ENCODE results near the gene EHD4. TPM values are rescaled to one million over a fixed set of nuclear protein-coding genes. Genes with fewer than 3 reads are reported as not detected.

EHD4 gene
- 22.0 and 22.2 TPM in 2 replicates for total RNA-seq (2014; rRNA removed; shearing (Covaris generic))

GRCh38 chr15:41972253-41973242 is at the start of gene EHD4:
Gene EHD4 (minus strand): TSS chr15:41972557. CDS start chr15:41972494, 63 bp downstream.
- Histone ChIP-seq H3K27me3 (ENCODE audit: control insufficient read depth, insufficient read depth, low read length) (no peaks in the 10 kb centered on the region), H3K4me3 (ENCODE audit: insufficient read depth, low read depth, low read length) (peak within 1 kb of the TSS; percentile 99), H3K36me3 (replicated peaks; ENCODE audit: control insufficient read depth, insufficient read depth, low read length) (no peaks in the 10 kb centered on the region)
- DNase-seq: peak; percentile 97

GRCh38 chr15:42021593-42021992 is 49.2 kb upstream of the EHD4 start:
- DNase-seq: no peak
- Histone ChIP-seq H3K4me3 (ENCODE audit: insufficient read depth, low read depth, low read length) (no peak overlapping the region), H3K27me3 (ENCODE audit: control insufficient read depth, insufficient read depth, low read length) (no peaks in the 10 kb centered on the region), H3K36me3 (replicated peaks; ENCODE audit: control insufficient read depth, insufficient read depth, low read length) (no peaks in the 10 kb centered on the region)

GRCh38 chr15:42020713-42021273 is 48.4 kb upstream of the EHD4 start, which contains the start of gene PLA2G4E:
Gene PLA2G4E (minus strand): TSS chr15:42021042. CDS start chr15:42021030, 12 bp downstream.
- no peaks in the 10 kb centered on the region for H3K36me3 ChIP-seq (replicated peaks; ENCODE audit: control insufficient read depth, insufficient read depth, low read length)
- no peak within 1 kb of the TSS for H3K4me3 ChIP-seq (ENCODE audit: insufficient read depth, low read depth, low read length)
- DNase-seq: no peak
- no peaks in the 10 kb centered on the region for H3K27me3 ChIP-seq (ENCODE audit: control insufficient read depth, insufficient read depth, low read length)

- no peak overlapping the region for H3K4me3 ChIP-seq (ENCODE audit: insufficient read depth, low read depth, low read length)
- H3K36me3 ChIP-seq (replicated peaks; ENCODE audit: control insufficient read depth, insufficient read depth, low read length): no peaks in the 10 kb centered on the region
- DNase-seq: no peak
- H3K27me3 ChIP-seq (ENCODE audit: control insufficient read depth, insufficient read depth, low read length): no peaks in the 10 kb centered on the region
Observed at GRCh38 chr15:42018306-42019224, 46.2 kb upstream of the EHD4 start.

GRCh38 chr15:42016971-42017370 is 44.6 kb upstream of the EHD4 start:
- Histone ChIP-seq H3K36me3 (replicated peaks; ENCODE audit: control insufficient read depth, insufficient read depth, low read length) (no peaks in the 10 kb centered on the region), H3K27me3 (ENCODE audit: control insufficient read depth, insufficient read depth, low read length) (no peaks in the 10 kb centered on the region), H3K4me3 (ENCODE audit: insufficient read depth, low read depth, low read length) (no peak overlapping the region)
- DNase-seq: no peak

GRCh38 chr15:42014406-42014805 is 42.0 kb upstream of the EHD4 start:
- DNase-seq: no peak
- Histone ChIP-seq H3K36me3 (replicated peaks; ENCODE audit: control insufficient read depth, insufficient read depth, low read length) (no peaks in the 10 kb centered on the region), H3K27me3 (ENCODE audit: control insufficient read depth, insufficient read depth, low read length) (no peaks in the 10 kb centered on the region), H3K4me3 (ENCODE audit: insufficient read depth, low read depth, low read length) (no peak overlapping the region)

GRCh38 chr15:42012928-42013482 is 40.6 kb upstream of the EHD4 start:
- Histone ChIP-seq H3K36me3 (replicated peaks; ENCODE audit: control insufficient read depth, insufficient read depth, low read length) (no peaks in the 10 kb centered on the region), H3K27me3 (ENCODE audit: control insufficient read depth, insufficient read depth, low read length) (no peaks in the 10 kb centered on the region)
- no peak for DNase-seq

GRCh38 chr15:42012241-42012640 is 39.9 kb upstream of the EHD4 start:
- no peak overlapping the region for H3K4me3 ChIP-seq (ENCODE audit: insufficient read depth, low read depth, low read length)
- no peaks in the 10 kb centered on the region for H3K36me3 ChIP-seq (replicated peaks; ENCODE audit: control insufficient read depth, insufficient read depth, low read length)
- DNase-seq: no peak
- H3K27me3 ChIP-seq (ENCODE audit: control insufficient read depth, insufficient read depth, low read length): no peaks in the 10 kb centered on the region

More at GRCh38 chr15:42012928-42013482, 40.6 kb upstream of the EHD4 start:
- no peak overlapping the region for H3K4me3 ChIP-seq (ENCODE audit: insufficient read depth, low read depth, low read length)

GRCh38 chr15:42011074-42011473 is 38.7 kb upstream of the EHD4 start:
- H3K27me3 ChIP-seq (ENCODE audit: control insufficient read depth, insufficient read depth, low read length): no peaks in the 10 kb centered on the region
- H3K4me3 ChIP-seq (ENCODE audit: insufficient read depth, low read depth, low read length): no peak overlapping the region
- no peak for DNase-seq
- no peaks in the 10 kb centered on the region for H3K36me3 ChIP-seq (replicated peaks; ENCODE audit: control insufficient read depth, insufficient read depth, low read length)

- no peak overlapping the region for H3K4me3 ChIP-seq (ENCODE audit: insufficient read depth, low read depth, low read length)
- H3K27me3 ChIP-seq (ENCODE audit: control insufficient read depth, insufficient read depth, low read length): no peaks in the 10 kb centered on the region
- no peaks in the 10 kb centered on the region for H3K36me3 ChIP-seq (replicated peaks; ENCODE audit: control insufficient read depth, insufficient read depth, low read length)
- no peak for DNase-seq
Observed at GRCh38 chr15:42010434-42010833, 38.1 kb upstream of the EHD4 start.

GRCh38 chr15:42009474-42009873 is 37.1 kb upstream of the EHD4 start:
- Histone ChIP-seq H3K36me3 (replicated peaks; ENCODE audit: control insufficient read depth, insufficient read depth, low read length) (no peaks in the 10 kb centered on the region), H3K27me3 (ENCODE audit: control insufficient read depth, insufficient read depth, low read length) (no peaks in the 10 kb centered on the region; the same call in 1 of the 2 replicates), H3K4me3 (ENCODE audit: insufficient read depth, low read depth, low read length) (no peak overlapping the region)
- no peak for DNase-seq

- DNase-seq: no peak
- Histone ChIP-seq H3K27me3 (ENCODE audit: control insufficient read depth, insufficient read depth, low read length) (no peaks in the 10 kb centered on the region; the same call in 1 of the 2 replicates), H3K36me3 (replicated peaks; ENCODE audit: control insufficient read depth, insufficient read depth, low read length) (no peaks in the 10 kb centered on the region), H3K4me3 (ENCODE audit: insufficient read depth, low read depth, low read length) (no peak overlapping the region)
Observed at GRCh38 chr15:42009022-42009421, 36.7 kb upstream of the EHD4 start.

- no peak for DNase-seq
- H3K27me3 ChIP-seq (ENCODE audit: control insufficient read depth, insufficient read depth, low read length): no peaks in the 10 kb centered on the region; the same call in 1 of the 2 replicates
- no peaks in the 10 kb centered on the region for H3K36me3 ChIP-seq (replicated peaks; ENCODE audit: control insufficient read depth, insufficient read depth, low read length)
- H3K4me3 ChIP-seq (ENCODE audit: insufficient read depth, low read depth, low read length): no peak overlapping the region
Observed at GRCh38 chr15:42007386-42007785, 35.0 kb upstream of the EHD4 start.

GRCh38 chr15:42002333-42002732 is 30.0 kb upstream of the EHD4 start:
- Histone ChIP-seq H3K36me3 (replicated peaks; ENCODE audit: control insufficient read depth, insufficient read depth, low read length) (no peaks in the 10 kb centered on the region), H3K4me3 (ENCODE audit: insufficient read depth, low read depth, low read length) (no peak overlapping the region), H3K27me3 (ENCODE audit: control insufficient read depth, insufficient read depth, low read length) (no peaks in the 10 kb centered on the region; the same call in 1 of the 2 replicates)
- DNase-seq: no peak

Data from H7 (cell line).